Measurements from ENCODE around the gene KIF4B.
"Not testable (repeated sequence)": the region's sequence is repeated elsewhere in the genome, so short reads cannot be mapped to it uniquely, and the experiment has no call there.

The KIF4B gene

DNA sequence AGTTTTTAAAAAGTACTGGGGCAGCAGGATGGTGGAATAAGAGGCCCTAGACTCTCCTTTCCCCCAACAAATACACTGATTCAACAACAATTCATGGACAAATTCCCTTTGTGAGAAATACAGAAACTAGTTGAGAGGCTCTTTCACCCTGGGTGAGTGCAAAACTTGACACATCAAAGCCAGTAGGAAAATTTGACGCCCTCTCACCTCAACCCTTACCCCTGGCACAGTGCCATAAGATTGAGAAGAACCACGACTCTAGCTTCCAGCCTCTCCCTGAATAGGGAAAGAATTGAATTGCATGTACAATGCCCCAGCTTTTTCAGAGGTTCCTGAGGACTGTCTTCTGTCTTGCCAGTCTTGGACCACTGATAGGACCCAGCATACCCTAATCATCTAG, 12.3 kb downstream of the KIF4B start:
- H3K27me3 Mint-ChIP-seq (ENCODE audit: low read depth, poor library complexity) = peaks cover 22% of the 10 kb centered on the region

DNA sequence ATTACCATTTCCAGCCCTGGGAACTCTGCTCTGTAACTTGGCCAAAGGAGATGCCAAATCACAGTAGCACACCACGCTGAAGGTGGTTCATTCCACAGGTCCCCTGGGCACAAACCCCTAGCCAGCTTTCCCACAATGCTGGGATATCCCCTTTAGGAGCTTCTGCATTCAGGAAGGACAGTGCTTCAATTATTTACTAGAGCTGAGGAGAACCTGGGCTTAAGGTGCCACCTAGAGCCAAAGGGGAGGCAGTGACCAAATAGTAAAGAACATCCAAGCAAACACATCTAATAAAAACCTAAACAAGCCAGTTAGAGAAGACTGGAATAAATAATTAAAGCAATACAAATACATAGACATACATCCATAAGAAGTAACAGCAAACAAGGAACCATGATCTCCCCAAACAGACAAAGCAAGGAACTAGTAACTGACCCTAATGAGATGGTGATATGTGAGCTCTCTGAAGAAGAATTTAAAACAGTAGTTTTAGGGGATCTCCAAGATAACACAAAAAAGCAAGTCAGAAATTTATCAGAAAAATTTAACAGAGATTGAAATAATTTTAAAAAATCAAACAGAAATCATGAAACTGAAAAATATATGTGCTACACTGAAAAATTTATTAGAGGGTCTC, 14.6 kb downstream of the KIF4B start:
- no peak for DNase-seq

More for the DNA sequence above, 12.3 kb downstream of the KIF4B start:
- TF ChIP-seq, protein P1, sequence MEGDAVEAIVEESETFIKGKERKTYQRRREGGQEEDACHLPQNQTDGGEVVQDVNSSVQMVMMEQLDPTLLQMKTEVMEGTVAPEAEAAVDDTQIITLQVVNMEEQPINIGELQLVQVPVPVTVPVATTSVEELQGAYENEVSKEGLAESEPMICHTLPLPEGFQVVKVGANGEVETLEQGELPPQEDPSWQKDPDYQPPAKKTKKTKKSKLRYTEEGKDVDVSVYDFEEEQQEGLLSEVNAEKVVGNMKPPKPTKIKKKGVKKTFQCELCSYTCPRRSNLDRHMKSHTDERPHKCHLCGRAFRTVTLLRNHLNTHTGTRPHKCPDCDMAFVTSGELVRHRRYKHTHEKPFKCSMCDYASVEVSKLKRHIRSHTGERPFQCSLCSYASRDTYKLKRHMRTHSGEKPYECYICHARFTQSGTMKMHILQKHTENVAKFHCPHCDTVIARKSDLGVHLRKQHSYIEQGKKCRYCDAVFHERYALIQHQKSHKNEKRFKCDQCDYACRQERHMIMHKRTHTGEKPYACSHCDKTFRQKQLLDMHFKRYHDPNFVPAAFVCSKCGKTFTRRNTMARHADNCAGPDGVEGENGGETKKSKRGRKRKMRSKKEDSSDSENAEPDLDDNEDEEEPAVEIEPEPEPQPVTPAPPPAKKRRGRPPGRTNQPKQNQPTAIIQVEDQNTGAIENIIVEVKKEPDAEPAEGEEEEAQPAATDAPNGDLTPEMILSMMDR (IDR thresholded peaks at IDR 0.05) = no peak
- Mint-ChIP-seq H3K4me1 (no peaks in the 10 kb centered on the region), H3K4me3 (no peak overlapping the region), H3K9me3 (peaks cover 20% of the 10 kb centered on the region), H3K27ac (no peak overlapping the region), H3K36me3 (ENCODE audit: low read depth) (no peaks in the 10 kb centered on the region)
- DNase-seq = no peak

DNA sequence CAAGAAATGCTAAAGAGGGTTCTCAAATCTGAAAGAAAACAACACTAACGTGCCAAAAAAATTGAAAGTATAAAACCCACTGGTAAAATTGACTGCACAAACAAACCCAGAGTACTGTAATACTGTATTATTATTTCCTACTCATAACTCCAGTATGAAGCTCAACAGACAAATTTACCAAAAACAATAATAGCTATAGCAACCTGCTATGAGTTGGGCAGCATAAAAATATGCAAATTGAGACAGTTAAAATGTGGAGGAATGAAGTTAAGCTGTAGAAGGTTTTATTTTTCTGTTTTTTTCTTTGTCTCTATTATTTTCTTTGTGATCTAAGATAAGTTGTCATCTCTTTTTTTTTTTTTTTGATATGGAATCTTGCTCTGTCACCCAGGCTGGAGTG, 15.7 kb downstream of the KIF4B start:
- peaks cover 31% of the 10 kb centered on the region for H3K27me3 Mint-ChIP-seq (ENCODE audit: low read depth, poor library complexity)
- H3K36me3 Mint-ChIP-seq (ENCODE audit: low read depth) = no peaks in the 10 kb centered on the region
- TF ChIP-seq, protein P1 (IDR thresholded peaks at IDR 0.05) = no peak
- no peak overlapping the region for H3K4me3 Mint-ChIP-seq
- no peak overlapping the region for H3K27ac Mint-ChIP-seq
- H3K9me3 Mint-ChIP-seq = peaks cover 23% of the 10 kb centered on the region
- DNase-seq = no peak
- H3K4me1 Mint-ChIP-seq = no peaks in the 10 kb centered on the region

More for the DNA sequence above, 14.6 kb downstream of the KIF4B start:
- Mint-ChIP-seq H3K27me3 (ENCODE audit: low read depth, poor library complexity) (peaks cover 22% of the 10 kb centered on the region), H3K36me3 (ENCODE audit: low read depth) (no peaks in the 10 kb centered on the region), H3K9me3 (peaks cover 23% of the 10 kb centered on the region), H3K4me1 (no peaks in the 10 kb centered on the region), H3K27ac (no peak overlapping the region), H3K4me3 (no peak overlapping the region)
- TF ChIP-seq, protein P1 (IDR thresholded peaks at IDR 0.05) = no peak

DNA sequence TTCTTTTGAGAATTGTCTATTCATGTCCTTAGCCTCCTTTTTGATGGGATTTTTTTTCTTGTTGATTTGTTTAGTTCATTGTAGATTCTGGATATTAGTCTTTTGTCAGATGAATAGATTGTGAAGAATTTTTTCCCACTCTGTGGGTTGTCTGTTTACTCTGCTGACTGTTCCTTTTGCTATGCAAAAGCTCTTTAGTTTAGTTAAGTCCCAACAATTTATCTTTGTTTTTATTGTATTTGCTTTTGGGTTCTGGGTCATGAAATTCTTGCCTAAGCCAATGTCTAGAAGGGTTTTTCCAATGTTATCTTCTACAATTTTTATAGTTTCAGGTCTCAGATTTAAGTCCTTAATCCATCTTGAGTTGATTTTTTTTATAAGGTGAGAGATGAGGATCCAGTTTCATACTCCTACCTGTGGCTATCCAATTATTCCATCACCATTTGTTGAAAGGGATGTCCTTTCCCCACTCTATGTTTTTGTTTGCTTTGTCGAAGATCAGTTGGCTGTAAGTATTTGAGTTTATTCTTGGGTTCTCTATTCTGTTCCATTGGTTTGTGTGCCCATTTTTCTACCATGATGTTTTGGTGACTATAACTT, 20.7 kb downstream of the KIF4B start:
- not testable (repeated sequence) for H3K27ac Mint-ChIP-seq; DNase-seq; H3K9me3 Mint-ChIP-seq; H3K4me3 Mint-ChIP-seq; H3K36me3 Mint-ChIP-seq (ENCODE audit: low read depth); H3K4me1 Mint-ChIP-seq
- H3K27me3 Mint-ChIP-seq (ENCODE audit: low read depth, poor library complexity) = peaks cover 40% of the 10 kb centered on the region

DNA sequence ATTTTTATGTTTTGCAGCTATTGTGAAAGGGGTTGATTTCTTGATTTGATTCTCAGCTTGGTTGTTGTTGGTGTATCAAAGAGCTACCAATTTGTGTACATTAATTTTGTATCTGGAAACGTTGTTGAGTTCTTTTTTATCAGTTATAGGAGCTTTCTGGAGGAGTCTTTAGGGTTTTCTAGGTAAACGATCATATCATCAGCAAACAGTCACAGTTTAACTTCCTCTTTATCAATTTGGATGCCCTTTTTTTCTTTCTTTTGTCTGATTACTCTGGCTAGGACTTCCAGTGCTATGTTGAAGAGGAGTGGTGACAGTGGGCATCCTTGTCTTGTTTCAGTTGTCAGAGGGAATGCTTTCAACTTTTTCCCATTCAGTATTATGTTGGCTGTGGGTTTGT, 21.5 kb downstream of the KIF4B start:
- H3K9me3 Mint-ChIP-seq; H3K27ac Mint-ChIP-seq; H3K36me3 Mint-ChIP-seq (ENCODE audit: low read depth); H3K4me3 Mint-ChIP-seq; H3K4me1 Mint-ChIP-seq; DNase-seq: not testable (repeated sequence)
- H3K27me3 Mint-ChIP-seq (ENCODE audit: low read depth, poor library complexity) = peaks cover 41% of the 10 kb centered on the region

DNA sequence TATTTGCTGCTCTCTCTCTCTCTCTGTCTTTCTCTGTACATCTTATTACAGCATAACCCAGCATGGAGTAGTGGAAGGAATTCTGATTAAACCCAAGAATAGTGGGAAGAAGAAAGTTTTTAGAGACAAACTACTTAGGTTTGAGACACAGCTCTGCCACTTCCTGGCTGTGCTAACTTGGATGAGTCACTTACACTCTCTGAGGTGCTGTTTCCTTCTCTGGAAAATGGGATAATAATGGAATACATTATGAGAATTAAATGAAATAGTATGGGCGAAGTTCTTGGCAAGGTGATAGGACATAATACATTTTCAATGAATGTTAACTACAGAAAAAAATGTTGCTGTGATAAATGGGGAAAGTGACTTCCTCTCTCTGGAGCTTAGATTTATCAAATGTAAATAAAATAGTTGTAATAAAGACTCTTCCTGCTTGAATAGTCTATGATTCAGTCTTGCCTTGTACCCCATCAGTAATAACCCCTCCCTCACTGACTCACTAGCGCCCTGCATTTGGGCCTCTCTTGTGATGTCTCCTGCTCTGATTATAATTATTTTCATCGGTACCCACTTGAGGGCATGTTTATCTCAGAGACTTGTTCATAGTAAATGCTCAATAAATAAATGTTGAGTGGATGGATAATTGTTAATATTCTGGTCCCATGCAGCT, 27.6 kb downstream of the KIF4B start:
- H3K27ac Mint-ChIP-seq = no peak overlapping the region

More for the DNA sequence above, 27.6 kb downstream of the KIF4B start:
- no peaks in the 10 kb centered on the region for H3K36me3 Mint-ChIP-seq (ENCODE audit: low read depth)
- H3K4me1 Mint-ChIP-seq = no peaks in the 10 kb centered on the region
- H3K9me3 Mint-ChIP-seq = no peaks in the 10 kb centered on the region
- H3K4me3 Mint-ChIP-seq = no peak overlapping the region
- TF ChIP-seq, protein P1 (IDR thresholded peaks at IDR 0.05) = no peak
- DNase-seq = no peak
- H3K27me3 Mint-ChIP-seq (ENCODE audit: low read depth, poor library complexity) = peaks cover 66% of the 10 kb centered on the region
